Activated T-cell treated with anti-CD3 and anti-CD28 coated beads, Interleukin-2, amount 50 U/mL, for 24 hours (primary cell): ENCODE measurements around the gene AEBP1.

Experiments
- DNase-seq: peaks from one replicate; pipeline ENCODE4 v3.0.0-alpha.2; 2020
- H3K27ac Mint-ChIP-seq: 2 replicates; pipeline ENCODE4 v1.8.0; 2020; ENCODE audit warnings: mild to moderate bottlenecking, mixed read lengths
- H3K27me3 Mint-ChIP-seq: 2 replicates; pipeline ENCODE4 v1.8.0; 2020; ENCODE audit warnings: mixed read lengths
- H3K36me3 Mint-ChIP-seq: 2 replicates; pipeline ENCODE4 v1.8.0; 2020; ENCODE audit warnings: low read depth, mixed read lengths
- H3K4me1 Mint-ChIP-seq: 2 replicates; pipeline ENCODE4 v1.8.0; 2020; ENCODE audit warnings: low read depth, mixed read lengths
- H3K4me3 Mint-ChIP-seq: 2 replicates; pipeline ENCODE4 v1.8.0; 2020; ENCODE audit warnings: mild to moderate bottlenecking, moderate library complexity, mixed read lengths
- H3K9me3 Mint-ChIP-seq: 2 replicates; pipeline ENCODE4 v1.8.0; 2020; ENCODE audit warnings: mixed read lengths

Gene AEBP1

DNA sequence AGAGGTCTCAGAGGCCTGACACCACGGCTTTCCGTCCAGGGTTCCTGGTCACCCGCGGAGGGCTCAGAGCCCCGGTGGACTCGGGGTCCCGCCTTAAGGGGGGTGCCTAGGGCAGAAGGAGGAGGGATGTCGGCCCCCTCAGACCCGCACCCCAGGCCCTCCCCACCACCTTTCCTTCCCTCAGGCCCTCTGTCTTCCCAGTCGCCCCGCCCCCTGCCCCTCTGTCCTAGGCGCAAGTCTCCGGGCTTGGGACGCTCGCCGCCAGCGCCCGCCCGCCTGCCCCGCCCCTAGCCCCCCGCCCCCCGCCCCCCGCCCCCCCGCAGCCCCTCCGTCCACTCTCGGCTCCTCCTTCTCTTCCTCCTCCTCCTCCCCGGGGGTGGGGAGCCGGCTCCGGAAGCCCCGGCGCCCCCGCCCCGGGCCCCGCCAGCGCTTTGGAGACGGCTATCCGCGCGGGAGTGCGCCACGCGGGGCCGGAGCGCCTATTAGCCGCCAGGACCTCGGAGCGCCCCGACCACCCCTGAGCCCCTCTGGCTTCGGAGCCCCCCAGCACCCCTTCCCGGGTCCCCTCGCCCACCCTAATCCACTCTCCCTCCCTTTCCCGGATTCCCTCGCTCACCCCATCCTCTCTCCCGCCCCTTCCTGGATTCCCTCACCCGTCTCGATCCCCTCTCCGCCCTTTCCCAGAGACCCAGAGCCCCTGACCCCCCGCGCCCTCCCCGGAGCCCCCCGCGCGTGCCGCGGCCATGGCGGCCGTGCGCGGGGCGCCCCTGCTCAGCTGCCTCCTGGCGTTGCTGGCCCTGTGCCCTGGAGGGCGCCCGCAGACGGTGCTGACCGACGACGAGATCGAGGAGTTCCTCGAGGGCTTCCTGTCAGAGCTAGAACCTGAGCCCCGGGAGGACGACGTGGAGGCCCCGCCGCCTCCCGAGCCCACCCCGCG lies at the start of gene AEBP1:
Gene AEBP1, plus strand, starts transcription at position 423 of the 937 bp plus-strand sequence. Its CDS starts 321 bp downstream, at position 744.
- H3K36me3 Mint-ChIP-seq: peaks cover 15% of the 10 kb centered on the region
- peak; percentile 62 for DNase-seq

DNA sequence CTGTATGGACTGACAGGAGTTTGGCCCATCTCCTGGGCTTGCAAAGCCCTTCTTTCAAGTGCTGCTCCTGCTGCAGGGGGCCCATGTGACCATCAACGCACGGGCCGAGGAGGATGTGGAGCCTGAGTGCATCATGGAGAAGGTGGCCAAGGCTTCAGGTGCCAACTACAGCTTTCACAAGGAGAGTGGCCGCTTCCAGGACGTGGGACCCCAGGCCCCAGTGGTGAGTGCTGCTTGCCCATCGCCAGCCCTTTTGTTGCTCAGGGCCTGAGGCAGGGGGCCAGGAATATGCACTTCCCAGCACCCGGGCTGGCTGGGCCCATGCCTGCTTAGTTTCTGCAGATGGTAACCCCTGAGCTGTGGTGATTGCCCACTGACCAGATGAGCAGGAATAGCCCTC lies 47.5 kb upstream of the AEBP1 start:
- Mint-ChIP-seq H3K27ac (no peak overlapping the region), H3K4me3 (no peak overlapping the region), H3K36me3 (peaks cover 99% of the 10 kb centered on the region), H3K9me3 (no peaks in the 10 kb centered on the region), H3K4me1 (peaks cover 32% of the 10 kb centered on the region), H3K27me3 (no peaks in the 10 kb centered on the region)
- peak; percentile 18 for DNase-seq

More for the DNA sequence above, at the start of gene AEBP1:
- Mint-ChIP-seq H3K4me1 (peaks cover 12% of the 10 kb centered on the region), H3K27ac (peak within 1 kb of the TSS; percentile 83), H3K9me3 (no peaks in the 10 kb centered on the region), H3K27me3 (peaks cover 12% of the 10 kb centered on the region), H3K4me3 (peak within 1 kb of the TSS; percentile 82)

- no peaks in the 10 kb centered on the region for H3K9me3 Mint-ChIP-seq
- peak; percentile 18 for DNase-seq
- peaks cover 28% of the 10 kb centered on the region for H3K4me1 Mint-ChIP-seq
- H3K36me3 Mint-ChIP-seq: peaks cover 97% of the 10 kb centered on the region
- H3K27me3 Mint-ChIP-seq: no peaks in the 10 kb centered on the region
- H3K27ac Mint-ChIP-seq: peak overlapping the region; percentile 50
- H3K4me3 Mint-ChIP-seq: no peak overlapping the region
Measured at GRCh38 chr7:44057181-44057848, 46.8 kb upstream of the AEBP1 start.

- H3K9me3 Mint-ChIP-seq: no peaks in the 10 kb centered on the region
- H3K4me1 Mint-ChIP-seq: peaks cover 24% of the 10 kb centered on the region
- H3K27ac Mint-ChIP-seq: peak overlapping the region; percentile 53
- no peaks in the 10 kb centered on the region for H3K27me3 Mint-ChIP-seq
- no peak overlapping the region for H3K4me3 Mint-ChIP-seq
- DNase-seq: peak; percentile 22
- H3K36me3 Mint-ChIP-seq: peaks cover 92% of the 10 kb centered on the region
Measured at GRCh38 chr7:44057849-44058758, 46.0 kb upstream of the AEBP1 start.

- Mint-ChIP-seq H3K9me3 (no peaks in the 10 kb centered on the region), H3K4me1 (peaks cover 24% of the 10 kb centered on the region), H3K4me3 (no peak overlapping the region), H3K27ac (peak overlapping the region; percentile 53), H3K36me3 (peaks cover 89% of the 10 kb centered on the region), H3K27me3 (no peaks in the 10 kb centered on the region)
- DNase-seq: no peak
Measured at GRCh38 chr7:44058759-44059218, 45.4 kb upstream of the AEBP1 start.

DNA sequence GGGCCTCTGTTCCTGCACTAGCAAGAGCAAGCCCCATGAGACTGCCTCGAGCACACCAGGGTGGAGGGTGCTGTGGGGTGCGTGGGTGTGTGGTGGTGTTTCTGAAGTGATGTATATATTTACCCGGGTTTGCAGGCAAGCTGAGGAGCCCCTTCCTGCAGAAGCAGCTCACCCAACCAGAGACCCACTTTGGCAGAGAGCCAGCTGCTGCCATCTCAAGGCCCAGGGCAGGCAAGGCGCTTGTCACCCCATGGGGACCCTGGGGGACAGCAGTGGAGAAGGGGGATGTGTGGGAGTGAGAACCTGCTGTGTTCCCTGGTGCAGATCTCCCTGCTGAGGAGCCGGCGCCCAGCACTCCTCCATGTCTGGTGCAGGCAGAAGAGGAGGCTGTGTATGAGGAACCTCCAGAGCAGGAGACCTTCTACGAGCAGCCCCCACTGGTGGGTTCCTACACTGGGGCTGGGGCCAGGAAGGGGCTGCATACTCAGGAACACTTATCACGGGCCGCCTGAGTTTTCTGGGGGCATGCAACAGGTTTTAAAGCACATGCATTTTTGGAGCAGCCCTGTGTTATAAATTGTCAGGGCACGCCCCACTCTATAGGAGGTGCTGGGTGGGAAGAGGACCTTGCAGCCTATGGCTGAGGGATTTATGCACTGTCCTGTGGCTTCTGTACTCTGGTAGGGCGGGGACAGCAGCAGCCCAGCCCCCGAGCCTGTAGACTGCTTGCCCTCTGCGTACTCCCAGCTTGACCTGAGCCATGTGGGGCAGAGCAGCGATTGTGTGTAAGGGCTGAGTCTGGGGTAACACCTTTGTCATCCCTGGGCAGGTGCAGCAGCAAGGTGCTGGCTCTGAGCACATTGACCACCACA lies 44.7 kb upstream of the AEBP1 start:
- H3K4me1 Mint-ChIP-seq: peaks cover 24% of the 10 kb centered on the region
- H3K4me3 Mint-ChIP-seq: no peak overlapping the region
- H3K27ac Mint-ChIP-seq: peak overlapping the region; percentile 57
- H3K36me3 Mint-ChIP-seq: peaks cover 82% of the 10 kb centered on the region
- H3K9me3 Mint-ChIP-seq: no peaks in the 10 kb centered on the region
- peak; percentile 42 for DNase-seq
- H3K27me3 Mint-ChIP-seq: no peaks in the 10 kb centered on the region

DNA sequence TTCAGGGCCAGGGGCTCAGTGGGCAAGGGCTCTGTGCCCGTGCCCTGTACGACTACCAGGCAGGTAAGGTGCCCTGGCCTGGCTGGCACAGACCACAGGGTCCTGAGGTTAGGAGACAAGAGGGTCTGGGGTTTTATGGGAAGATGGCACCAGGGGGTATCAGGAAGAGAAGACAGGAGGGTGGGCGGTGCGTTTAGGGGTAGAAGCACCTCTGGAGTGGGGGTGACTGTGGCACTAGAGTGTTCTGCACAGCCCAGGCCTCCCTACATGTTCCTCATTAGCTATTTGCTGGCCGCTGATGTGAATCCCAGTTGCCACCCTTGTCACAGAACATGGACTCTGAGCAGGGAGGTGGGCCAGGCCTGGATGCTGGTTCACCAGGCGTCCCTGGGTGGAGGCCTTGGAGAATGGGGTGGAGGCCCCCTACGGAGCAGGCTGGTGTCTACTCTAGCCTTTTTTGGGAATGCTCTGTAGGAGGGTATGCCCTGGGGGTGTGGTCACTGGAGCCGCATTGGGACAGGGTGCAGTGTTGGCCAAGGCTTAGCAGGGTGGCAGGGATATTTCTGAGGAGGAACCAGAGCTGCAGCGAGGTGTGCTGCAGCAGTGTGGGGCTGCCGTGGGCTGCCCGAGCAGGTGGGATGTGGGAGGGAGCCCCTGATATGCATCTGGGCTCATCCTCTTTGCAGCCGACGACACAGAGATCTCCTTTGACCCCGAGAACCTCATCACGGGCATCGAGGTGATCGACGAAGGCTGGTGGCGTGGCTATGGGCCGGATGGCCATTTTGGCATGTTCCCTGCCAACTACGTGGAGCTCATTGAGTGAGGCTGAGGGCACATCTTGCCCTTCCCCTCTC lies 43.8 kb upstream of the AEBP1 start:
- Mint-ChIP-seq H3K27me3 (no peaks in the 10 kb centered on the region), H3K27ac (peak overlapping the region; percentile 57), H3K9me3 (no peaks in the 10 kb centered on the region), H3K36me3 (peaks cover 73% of the 10 kb centered on the region), H3K4me1 (peaks cover 25% of the 10 kb centered on the region), H3K4me3 (no peak overlapping the region)
- DNase-seq: peak; percentile 25

- H3K27ac Mint-ChIP-seq: peak overlapping the region; percentile 68
- DNase-seq: peak; percentile 24
- H3K9me3 Mint-ChIP-seq: no peaks in the 10 kb centered on the region
- H3K4me1 Mint-ChIP-seq: peaks cover 26% of the 10 kb centered on the region
- H3K4me3 Mint-ChIP-seq: no peak overlapping the region
- peaks cover 66% of the 10 kb centered on the region for H3K36me3 Mint-ChIP-seq
- H3K27me3 Mint-ChIP-seq: no peaks in the 10 kb centered on the region
Measured at GRCh38 chr7:44060948-44061644, 43.0 kb upstream of the AEBP1 start.

GRCh38 chr7:44061645-44062179 lies 42.4 kb upstream of the AEBP1 start:
- no peak overlapping the region for H3K4me3 Mint-ChIP-seq
- H3K4me1 Mint-ChIP-seq: peaks cover 28% of the 10 kb centered on the region
- peaks cover 60% of the 10 kb centered on the region for H3K36me3 Mint-ChIP-seq
- DNase-seq: peak; percentile 24
- H3K27ac Mint-ChIP-seq: peak overlapping the region; percentile 68
- H3K9me3 Mint-ChIP-seq: no peaks in the 10 kb centered on the region
- H3K27me3 Mint-ChIP-seq: no peaks in the 10 kb centered on the region

GRCh38 chr7:44062180-44062902 lies 41.8 kb upstream of the AEBP1 start:
- Mint-ChIP-seq H3K4me3 (no peak overlapping the region), H3K4me1 (peaks cover 34% of the 10 kb centered on the region), H3K27ac (peak overlapping the region; percentile 22), H3K27me3 (no peaks in the 10 kb centered on the region), H3K36me3 (peaks cover 53% of the 10 kb centered on the region), H3K9me3 (no peaks in the 10 kb centered on the region)
- peak; percentile 29 for DNase-seq

- Mint-ChIP-seq H3K36me3 (peaks cover 48% of the 10 kb centered on the region), H3K27me3 (no peaks in the 10 kb centered on the region), H3K9me3 (no peaks in the 10 kb centered on the region), H3K27ac (peak overlapping the region; percentile 22), H3K4me1 (peaks cover 35% of the 10 kb centered on the region), H3K4me3 (no peak overlapping the region)
- DNase-seq: peak; percentile 28
Measured at GRCh38 chr7:44062903-44063295, 41.2 kb upstream of the AEBP1 start.

DNA sequence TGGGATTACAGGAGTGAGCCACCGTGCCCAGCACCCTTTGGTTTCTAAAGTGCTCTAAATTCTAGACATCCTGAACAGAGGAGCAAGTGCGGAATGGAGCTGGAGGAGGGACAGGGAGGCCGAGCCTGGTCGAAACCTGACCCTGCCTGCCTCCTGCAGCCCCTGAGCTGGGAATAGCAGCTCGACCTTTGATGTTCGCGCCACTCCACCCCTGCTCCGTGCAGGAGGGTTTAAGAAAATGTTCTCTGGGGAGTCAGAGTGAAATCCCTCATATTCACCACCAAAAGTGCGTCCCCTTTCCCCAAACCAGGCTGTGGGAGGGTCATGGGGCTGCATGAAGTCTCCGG lies 40.6 kb upstream of the AEBP1 start:
- peaks cover 36% of the 10 kb centered on the region for H3K4me1 Mint-ChIP-seq
- no peaks in the 10 kb centered on the region for H3K9me3 Mint-ChIP-seq
- peaks cover 41% of the 10 kb centered on the region for H3K36me3 Mint-ChIP-seq
- no peak overlapping the region for H3K4me3 Mint-ChIP-seq
- DNase-seq: no peak
- no peaks in the 10 kb centered on the region for H3K27me3 Mint-ChIP-seq
- no peak overlapping the region for H3K27ac Mint-ChIP-seq
